Activated CD8-positive, alpha-beta memory T cell treated with anti-CD3 and anti-CD28 coated beads for 24 hours (primary cell): ENCODE data around the gene SYCE3.
"Not testable (repeated sequence)": the region's sequence is repeated elsewhere in the genome, so short reads cannot be mapped to it uniquely, and the experiment has no call there.

ENCODE experiments used
- DNase-seq: peaks from one replicate; pipeline ENCODE4 v3.0.0-alpha.2; 2020

Gene SYCE3

DNA sequence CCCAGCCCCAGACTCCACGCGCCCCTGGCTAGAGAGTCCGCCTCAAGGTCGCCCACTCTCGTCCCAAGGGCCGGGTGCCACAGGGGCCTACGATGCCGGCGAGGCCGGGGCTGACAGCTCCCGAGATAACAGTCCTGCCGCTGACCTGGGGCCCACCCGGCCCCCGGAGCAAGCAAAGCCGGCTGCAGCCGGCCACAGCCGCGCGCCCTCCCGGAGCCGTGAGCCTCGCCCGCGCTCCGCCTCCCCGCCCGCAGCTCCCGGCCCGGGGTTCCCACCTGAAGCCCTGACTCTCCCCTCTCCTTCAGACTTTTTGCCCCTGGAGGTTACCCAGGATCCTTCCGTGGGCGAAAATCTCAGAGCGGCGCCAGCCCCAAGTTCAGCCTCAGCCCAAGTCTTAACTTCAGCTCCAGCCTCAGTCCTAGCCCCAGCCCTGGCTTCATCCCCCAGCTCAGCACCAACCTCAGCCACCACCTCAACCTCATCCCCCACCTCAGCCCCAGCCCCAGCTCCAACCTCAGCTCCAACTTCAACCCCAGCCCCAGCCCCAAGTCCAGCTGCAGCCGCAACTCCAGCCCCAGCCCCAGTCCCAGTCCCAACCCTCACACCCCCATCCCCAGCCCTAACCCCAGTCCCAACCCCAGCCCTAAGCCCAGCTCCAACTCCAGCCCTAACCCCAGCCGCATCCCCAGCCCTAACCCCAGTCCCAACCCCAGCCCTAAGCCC, 15.3 kb downstream of the SYCE3 start:
- peak; percentile 62 for DNase-seq

DNA sequence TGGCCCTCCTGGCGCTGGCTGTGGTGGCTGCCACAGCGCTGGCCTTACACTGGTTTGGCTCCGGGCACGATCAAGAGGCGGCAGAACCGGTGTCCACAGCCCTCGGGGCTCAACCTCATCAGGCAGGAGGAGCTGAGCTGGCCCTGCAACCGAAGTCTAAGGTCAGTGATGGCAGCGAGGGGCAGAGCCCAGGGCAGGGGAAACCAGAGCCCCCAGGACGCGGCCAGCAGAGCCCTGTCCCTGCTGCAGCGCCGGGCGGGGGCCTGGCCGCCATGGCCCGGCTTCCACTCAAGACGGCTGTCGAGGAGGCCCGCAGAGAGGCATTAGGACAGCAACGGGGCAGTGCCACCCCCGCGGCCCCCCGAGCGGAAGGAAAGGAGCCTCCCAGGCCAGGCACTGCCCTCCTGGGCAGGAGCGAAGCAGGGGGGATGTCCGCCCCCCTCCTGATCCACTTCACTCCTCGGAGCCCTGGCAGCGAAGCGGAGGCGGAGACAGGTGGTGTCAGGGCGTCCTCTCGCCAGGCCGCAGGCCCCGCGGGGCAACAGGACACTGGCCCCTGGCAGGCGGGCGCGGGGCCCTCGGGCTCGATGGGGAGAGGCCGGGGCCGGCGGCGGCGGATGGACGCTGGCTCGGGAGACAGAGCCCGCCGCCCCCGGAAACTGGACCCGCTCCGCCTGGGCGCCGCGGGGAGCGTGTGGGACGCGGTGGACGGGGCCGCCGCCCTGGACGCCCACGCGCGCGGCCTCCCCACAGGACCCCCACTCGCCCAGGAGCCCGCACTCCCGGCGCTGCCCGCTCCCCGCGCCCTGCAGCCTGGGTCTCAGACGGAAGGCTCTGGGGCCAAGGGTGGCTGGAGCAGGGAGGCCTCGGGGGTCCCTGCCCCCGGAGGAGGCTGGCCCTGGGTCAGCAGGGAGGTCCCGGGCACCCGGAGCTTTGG, 16.1 kb downstream of the SYCE3 start:
- no peak for DNase-seq

DNA sequence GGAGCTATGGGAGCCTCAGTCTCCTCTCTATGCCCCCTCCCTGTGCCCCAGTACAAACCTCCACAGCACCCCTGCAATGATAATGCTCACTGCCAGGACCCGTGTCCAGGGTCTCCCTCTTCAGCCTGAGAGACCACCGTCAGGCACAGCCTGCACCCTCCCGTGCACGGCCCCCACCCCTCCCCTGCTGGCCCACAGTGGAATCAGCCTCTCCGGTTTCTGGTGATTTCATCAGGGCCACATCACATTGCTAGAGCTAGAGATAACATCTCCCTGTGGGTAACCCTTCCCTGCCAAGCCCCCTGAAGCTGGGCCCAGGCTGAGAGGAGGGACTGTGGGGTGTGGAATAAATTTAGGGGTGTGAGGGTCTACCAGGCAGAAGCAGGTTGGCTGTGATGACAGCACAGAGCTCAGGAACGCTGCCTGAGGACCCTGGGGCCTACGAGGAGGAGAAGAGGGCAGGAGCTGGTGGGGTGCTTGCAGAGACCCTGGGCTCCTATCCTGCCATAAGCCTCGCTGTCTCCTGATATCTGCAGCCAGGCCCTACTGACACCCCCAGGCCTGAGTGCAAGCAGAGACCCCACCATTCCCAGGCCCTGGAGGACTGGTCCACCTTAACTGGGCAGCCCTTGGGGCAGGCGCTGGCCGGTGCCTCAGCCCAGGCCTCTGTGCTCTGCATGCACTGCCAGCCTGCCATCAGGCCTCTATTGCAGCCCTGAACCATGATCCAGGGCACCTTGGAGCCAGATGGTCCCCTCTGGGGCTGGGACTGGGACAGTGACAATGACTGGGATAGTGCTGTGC, 17.0 kb downstream of the SYCE3 start, which contains the start of gene KLHDC7B:
Gene KLHDC7B, plus strand, starts transcription at position 378 of the 804 bp plus-strand sequence. Its CDS starts 345 bp downstream, at position 723.
- DNase-seq = peak; percentile 73

DNA sequence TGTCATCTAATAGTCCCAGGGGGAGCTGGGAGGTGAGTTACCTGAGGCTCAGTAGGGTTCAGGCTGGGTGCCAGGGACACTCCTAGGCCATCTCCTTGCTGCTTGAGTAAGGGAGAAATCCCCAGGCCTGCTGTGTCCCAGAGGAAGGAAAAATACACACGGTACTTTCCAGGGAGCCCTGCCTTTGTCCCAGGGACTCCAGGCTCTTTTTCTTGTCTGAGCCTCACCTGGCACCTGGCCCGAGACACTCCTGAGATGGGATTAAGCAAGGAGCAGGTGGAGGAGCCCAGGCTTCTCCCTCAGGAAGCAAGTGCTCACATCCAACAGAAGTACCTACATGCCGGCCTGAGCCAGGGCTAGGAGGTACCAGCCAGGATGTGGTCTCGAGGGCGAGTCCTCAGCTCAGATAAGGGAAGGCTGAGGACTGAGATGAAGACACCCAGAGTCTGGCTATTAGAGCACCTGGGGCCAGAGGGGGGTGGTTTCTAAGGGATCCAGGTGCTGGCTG, 17.9 kb downstream of the SYCE3 start:
- peak; percentile 71 for DNase-seq

DNA sequence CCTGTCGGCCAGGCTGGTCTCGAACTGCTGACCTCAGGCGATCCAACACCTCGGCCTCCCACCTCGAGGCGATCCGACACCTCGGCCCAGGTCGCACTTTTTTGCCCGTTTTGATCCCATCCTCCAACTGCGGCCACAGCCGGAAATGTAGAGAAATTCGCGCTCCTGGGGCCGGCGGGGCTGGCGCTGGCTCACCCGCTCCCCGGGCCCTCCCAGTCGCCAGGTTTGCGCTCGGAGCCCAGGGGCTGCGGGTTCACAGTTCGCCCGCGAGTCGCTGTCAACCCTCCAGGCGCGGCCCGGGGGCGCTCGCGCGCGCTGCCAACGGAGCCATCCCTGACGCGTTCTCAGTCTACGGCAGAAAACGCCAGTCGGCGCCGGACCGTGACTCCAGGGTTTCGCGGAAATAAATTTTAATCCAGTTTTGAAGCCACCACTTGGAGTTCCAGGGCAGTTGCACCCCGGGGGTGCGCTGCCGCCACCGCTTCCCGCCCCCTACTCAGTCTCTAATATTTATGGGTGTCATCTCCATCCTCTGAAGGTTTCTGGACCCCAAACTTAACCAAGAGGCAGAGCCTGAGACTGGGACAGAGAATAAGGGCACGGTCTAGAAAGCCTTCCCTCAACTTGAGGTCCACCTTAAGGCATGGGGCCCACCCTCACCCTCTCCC, 18.5 kb downstream of the SYCE3 start:
- peak; percentile 93 for DNase-seq

DNA sequence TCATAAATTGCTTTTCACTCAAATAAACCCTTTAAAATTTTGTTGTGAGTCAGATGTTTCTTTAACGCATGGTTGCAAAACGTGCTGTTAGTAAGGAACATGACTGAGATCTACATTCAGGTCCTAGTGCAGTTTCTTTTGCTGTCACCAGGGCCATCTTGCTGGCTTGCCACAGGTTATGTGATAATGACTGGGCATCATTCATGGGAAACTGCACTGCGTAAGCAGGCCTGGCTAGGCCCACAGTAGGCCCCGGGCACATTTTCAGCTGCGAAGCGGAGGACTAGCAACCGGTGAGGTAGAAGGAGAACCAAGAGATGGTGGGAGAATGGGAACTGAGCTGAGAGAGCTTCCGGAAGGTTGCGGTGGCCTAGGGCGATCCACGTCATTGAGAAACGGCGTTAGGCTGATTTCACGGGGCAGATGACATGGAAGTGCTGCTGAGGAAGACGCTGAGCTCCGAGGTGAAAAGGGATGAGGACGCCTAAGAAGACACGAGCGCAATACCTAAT, 20.2 kb downstream of the SYCE3 start:
- DNase-seq = no peak

DNA sequence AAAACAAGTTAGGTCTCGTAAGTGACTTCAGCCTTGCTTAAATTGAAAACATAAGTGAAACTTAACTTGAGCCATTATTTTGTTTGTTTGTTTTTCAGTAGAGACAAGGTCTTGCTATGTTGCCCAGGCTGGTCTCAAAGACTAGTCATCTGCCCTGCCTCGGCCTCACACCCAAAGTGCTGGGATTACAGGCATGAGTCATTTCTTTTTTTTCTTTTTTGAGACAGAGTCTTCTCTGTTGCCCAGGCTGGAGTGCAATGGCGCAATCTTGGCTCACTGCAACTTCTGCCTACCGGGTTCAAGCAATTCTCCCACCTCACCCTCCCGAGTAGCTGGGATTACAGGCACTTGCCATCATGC, 21.1 kb downstream of the SYCE3 start:
- not testable (repeated sequence) for DNase-seq

DNA sequence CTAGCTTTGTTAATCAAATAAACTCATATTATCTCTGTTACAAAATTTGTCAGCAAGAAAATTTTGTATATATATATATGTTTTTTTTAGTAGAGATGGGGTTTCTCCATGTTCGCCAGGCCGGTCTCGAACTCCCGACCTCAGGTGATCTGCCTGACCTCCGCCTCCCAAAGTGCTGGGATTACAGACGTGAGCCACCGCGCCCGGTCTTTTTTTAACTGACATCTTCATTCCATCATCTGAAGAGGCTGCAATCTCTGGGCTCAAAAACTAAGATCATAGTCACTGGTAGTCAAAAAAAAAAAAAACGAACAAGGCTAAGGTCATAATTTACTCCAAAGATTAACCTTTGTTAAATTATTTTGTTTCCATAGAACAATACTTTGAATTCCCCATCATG, 22.3 kb downstream of the SYCE3 start:
- no peak for DNase-seq

DNA sequence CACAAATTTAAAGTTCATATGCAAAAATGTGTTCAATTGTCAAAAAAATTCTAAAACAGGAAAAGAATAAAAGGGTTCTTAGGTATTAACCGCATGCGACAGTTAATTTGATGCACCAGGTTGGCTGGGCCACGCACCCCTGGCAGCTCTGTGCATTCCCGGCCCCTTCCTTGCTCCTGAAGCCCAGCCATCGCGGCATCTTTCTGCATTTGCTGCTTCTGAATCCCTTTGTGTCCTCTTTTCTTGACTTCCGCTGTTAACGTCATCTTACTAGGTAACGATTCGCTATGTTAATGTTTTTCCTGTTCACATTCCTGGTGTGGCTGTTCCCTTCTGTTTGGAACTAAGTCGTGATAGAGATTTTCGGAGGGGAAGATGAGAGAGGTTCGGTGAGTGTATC, 25.0 kb downstream of the SYCE3 start:
- DNase-seq = no peak

DNA sequence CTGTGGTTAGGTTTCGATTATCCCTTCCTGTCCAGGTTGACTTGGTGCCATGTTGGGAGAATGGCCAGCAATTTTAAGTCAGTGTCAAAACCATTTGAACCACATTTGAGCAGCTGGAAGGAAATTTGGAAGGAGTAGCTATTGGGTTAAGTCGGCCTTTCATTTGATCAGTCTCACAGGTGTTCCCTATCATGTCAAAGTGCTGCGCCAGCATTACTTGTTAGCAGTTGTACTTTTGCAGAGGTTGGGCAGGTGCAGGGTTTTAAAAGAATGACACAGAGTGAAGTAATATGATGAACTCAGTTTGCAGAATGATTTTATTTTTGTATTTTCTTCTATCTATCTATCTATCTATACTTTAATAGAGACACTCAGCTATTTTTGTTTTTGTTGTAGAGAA, 26.5 kb downstream of the SYCE3 start:
- DNase-seq = no peak

DNA sequence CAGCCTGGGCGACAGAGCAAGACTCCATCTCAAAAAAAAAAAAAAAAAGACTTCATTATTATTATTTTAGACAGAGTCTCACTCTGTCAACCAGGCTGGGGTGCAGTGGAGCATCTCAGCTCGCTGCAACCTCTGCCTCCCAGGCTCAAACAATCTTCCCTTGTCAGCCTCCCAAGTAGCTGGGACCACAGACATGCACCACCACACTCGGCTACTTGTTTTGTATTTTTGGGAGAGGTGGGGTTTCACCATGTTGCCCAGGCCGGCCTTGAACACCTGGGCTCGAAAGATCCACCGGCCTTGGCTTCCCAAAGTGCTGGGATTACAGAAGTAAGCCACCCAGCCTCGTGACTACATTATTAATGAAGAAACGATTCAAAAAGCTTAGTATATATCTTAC, 27.6 kb downstream of the SYCE3 start:
- no peak for DNase-seq

DNA sequence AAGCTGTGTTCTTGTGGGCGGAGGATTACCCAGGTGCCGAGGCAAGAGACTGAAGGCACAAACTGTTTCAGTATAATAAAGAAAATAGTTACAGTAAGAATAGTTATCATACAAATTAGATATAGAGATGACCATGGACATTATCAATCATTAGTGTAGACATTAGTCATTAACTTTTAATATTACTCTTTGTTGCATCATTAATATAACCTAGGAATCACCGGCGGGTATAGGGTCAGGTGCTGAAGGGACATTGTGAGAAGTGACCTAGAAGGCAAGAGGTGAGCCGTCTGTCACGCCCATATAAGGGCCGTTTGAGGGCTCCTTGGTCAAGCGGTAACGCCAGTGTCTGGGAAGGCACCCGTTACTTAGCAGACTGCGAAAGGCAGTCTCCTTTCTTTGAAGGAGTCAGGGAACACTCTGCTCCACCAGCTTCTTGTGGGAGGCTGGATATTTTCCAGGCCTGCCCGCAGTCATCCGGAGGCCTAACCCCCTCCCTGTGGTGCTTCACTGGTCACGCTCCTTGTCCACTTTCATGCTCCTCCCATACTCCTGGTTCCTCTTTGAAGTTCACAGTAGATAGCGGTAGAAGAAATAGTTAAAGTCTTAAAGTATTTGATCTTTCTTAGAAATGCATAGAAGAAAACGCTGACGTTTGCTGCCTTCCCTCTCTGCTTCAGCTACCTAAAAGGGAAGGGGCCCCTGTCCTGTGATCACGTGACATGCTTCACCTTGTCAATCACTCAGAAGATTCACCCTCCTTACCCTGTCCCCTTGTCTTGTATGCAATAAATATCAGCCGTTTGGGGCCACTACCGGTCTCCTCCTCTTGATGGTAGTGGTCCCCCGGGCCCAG, 28.6 kb downstream of the SYCE3 start:
- not testable (repeated sequence) for DNase-seq

DNA sequence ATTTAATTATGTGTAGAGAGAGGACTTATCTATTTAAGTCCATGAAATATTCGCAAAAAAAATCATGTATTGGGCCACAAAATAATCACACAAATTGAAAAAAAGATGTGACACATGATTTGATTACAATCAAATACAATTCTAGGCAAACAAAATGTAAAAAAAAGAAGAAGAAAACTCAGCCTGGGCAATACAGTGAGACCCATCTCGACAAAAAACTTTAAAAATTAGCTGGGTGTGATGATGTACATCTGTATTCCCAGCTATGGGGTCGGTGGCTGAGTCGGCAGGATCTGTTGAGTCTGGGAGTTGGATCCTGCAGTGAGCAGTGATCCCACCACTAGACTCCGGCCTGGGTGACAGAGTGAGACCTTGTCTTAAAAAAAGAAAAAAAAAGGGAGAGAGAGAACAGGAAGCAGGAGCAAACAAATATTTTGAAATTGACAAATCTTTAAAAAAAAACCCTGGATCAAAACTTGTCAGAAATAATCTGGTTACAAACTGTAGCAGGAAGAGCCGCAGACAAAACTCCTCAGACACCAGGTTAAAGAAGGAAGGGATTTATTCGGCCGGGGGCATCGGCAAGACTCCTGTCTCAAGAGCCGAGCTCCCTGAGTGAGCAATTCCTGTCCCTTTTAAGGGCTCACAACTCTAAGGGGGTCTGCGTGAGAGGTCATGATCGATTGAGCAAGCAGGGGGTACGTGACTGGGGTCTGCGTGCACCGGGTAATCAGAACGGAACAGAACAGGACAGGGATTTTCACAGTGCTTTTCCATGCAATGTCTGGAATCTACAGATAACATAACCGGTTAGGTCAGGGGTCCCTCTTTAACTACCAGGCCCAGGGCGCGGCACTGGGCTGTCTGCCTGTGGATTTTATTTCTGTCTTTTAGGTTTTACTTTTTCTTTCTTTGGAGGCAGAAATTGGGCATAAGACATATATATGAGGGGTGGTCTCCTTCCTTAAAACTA, 29.6 kb downstream of the SYCE3 start:
- DNase-seq = no peak

DNA sequence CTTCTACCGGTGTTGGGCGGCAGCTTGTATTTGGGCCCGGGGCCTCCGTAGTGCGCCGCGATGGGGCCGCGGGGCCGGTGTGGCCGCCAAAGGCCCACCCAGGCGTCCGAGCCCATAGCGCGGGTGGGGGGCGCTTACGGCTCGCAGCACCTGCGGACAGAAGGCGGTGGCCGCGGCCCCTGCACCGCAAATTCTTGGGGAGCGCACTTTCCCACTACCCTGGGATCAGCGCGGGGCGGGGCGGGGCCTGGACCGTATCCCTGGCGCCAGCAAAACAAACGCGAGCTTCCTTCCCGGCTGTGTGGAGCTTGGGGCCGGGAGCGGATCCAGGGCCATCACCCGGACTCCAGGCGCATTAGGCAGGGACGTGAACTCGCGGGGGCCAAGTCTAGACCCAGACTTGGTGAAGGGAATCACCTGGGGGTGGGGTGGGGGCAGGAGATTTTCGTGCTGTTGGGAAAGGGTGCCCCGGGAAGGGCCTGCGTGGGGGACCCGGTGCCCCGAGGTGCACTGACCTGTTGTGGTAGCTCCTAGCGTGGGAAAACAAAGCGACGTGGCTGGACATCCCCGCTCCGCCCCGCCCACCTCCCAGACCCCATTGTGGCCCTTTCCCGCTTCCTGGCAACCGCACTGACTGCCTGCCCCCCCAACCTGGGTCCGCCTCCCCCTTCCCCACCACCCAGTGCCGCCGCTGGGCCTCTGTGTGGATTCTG, 30.6 kb downstream of the SYCE3 start:
- no peak for DNase-seq

DNA sequence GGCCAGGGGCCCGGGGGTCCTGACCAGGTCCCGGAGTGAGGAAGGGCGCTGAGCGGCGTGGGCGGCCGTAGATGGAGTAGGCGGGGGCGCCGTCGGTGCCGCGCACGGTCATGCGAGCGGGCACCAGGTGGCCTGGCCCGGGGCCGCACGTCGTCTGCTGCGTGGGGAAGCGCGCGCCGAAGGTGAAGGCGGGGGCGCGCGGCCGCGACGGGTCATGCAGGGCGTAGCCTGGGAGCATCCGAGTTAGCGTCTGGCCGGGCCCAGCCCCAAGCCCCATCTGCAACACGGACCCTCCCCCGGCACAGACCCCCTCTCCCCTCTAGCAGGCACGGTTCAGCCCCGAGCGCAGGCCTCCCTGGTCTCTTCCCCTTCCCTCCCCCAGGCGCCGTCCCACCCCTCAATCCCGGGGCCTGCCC, 31.2 kb downstream of the SYCE3 start:
- peak; percentile 87 for DNase-seq

DNA sequence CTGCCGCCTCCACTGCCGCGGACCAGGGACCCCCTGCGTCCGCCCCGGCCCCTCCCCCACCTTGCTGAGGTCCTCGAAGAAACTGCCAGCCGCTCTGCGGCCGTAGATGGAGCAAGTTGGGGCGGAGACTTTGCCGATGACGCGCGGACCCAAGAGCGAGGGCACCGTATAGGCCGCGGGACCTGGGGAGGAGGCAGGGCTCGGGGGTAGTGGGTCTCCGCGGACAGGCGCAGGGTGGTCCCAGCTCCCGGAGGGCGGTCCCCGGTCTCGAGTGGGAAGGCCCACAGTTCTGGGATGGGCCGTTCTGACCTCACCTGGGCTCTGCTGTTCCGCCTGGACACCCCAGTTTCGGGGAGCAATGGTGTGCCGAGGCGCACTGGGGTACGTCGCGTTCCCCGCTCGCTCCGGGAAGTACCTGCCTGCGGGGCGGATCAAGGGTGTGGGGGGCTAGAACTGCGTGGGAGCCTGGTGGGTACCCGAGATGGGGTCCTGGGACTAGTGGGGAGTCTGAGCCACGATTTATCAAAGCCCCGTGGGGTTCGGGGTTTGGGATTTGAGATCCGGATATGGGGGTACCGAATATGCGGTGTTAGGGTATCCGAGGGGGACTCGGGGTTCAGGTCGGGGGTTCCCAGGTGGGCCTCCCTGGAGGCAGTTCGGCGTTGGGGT, 31.7 kb downstream of the SYCE3 start:
- DNase-seq = peak; percentile 92

DNA sequence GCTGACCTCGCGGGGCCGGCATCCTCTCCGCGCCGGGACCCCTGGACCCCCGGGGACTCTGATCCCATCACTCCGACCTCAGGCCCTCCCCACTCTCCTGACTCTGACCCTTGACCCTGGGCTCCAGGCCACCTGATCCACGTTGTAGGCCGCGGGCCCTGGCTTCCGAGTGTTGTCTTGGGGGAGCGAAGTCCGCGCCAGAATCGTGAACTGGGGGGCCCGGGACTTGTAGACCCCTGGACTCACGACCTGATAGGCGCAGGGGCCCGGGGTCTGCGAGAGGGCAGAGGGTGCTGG, 32.2 kb downstream of the SYCE3 start:
- DNase-seq = no peak

DNA sequence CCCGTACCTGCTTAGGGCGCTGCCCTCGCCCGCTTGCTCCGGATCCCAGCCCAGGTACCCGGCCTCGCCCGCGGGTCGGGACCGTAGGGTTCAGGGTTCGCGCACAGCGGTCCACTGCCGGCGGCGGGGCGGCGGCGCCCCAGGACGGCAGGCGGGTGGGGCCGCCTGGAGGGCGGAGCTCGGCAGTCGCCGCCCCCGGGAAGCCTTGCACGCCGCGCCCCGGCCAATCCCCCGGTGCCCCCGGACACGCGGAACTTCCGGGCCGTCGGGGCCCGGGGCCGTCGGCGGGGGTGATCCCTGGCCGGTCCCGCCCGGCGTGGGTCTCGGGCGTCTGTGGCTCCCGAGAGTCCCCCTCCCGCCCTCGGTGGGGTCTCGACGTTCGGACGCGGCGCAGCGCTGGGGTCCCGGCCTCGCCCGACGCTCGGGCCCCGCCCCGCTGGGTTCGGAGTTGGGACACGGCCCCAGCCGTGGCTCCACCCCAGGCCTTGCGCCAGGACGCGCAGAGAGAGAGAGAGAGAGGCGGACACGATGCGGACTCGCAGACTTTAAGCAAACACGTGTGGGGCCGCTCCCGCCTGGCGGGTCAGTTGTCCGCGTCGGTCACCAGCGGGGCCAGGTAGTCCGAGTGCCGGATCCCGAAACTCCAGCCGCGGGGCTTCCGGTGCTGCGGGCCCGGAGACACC, 32.7 kb downstream of the SYCE3 start, which contains the start of gene TYMP:
Gene TYMP, minus strand, starts transcription at position 116 of the 683 bp plus-strand sequence. CDS start 303 bp downstream, outside the sequence.
- peak; percentile 89 for DNase-seq
